Glutamatergic neuron (in vitro differentiated cells): Measurements from ENCODE around the gene EFNA2. TPM values are rescaled to one million over a fixed set of nuclear protein-coding genes. Genes with fewer than 3 reads are reported as not detected.

Source experiments
- DNase-seq: peaks from one replicate; pipeline ENCODE4 v3.0.0; 2022
- H3K27ac Mint-ChIP-seq: one replicate; pipeline ENCODE4 v1.8.0; 2020; ENCODE audit warnings: mild to moderate bottlenecking, mixed read lengths, inconsistent platforms; ENCODE audit not compliant: unreplicated experiment
- H3K27me3 Mint-ChIP-seq: one replicate; pipeline ENCODE4 v1.8.0; 2020; ENCODE audit warnings: mild to moderate bottlenecking, moderate library complexity, mixed read lengths, inconsistent platforms; ENCODE audit not compliant: unreplicated experiment
- H3K36me3 Mint-ChIP-seq: one replicate; pipeline ENCODE4 v1.8.0; 2020; ENCODE audit warnings: mild to moderate bottlenecking, mixed read lengths, inconsistent platforms; ENCODE audit not compliant: unreplicated experiment
- H3K4me1 Mint-ChIP-seq: one replicate; pipeline ENCODE4 v1.8.0; 2020; ENCODE audit warnings: mild to moderate bottlenecking, low read depth, mixed read lengths, inconsistent platforms; ENCODE audit not compliant: unreplicated experiment
- H3K4me3 Mint-ChIP-seq: one replicate; pipeline ENCODE4 v1.8.0; 2020; ENCODE audit warnings: mild to moderate bottlenecking, mixed read lengths, inconsistent platforms; ENCODE audit not compliant: unreplicated experiment
- H3K9me3 Mint-ChIP-seq: one replicate; pipeline ENCODE4 v1.8.0; 2020; ENCODE audit warnings: mild to moderate bottlenecking, moderate library complexity, mixed read lengths, inconsistent platforms; ENCODE audit not compliant: unreplicated experiment
- total RNA-seq: library from RNA; stranded (reverse); fragmentation: NEBNext Ultra II Directional; extraction: Animal tissue kit (Norgen Biotek cat#: 25700); gene quantifications from one replicate; pipeline ENCODE4 v1.2.1, GENCODE V29; 2021; ENCODE audit not compliant: unreplicated experiment
- TF ChIP-seq, protein P1 (sequence below): fragments of 200-600 bp; sonication (generic); IDR thresholded peaks from one replicate; pipeline ENCODE4 v1.5.0; 2021; ENCODE audit not compliant: partially characterized antibody, unreplicated experiment

The EFNA2 gene
- total RNA-seq, 1 donor from 2014 or later, result 61.4 TPM

DNA sequence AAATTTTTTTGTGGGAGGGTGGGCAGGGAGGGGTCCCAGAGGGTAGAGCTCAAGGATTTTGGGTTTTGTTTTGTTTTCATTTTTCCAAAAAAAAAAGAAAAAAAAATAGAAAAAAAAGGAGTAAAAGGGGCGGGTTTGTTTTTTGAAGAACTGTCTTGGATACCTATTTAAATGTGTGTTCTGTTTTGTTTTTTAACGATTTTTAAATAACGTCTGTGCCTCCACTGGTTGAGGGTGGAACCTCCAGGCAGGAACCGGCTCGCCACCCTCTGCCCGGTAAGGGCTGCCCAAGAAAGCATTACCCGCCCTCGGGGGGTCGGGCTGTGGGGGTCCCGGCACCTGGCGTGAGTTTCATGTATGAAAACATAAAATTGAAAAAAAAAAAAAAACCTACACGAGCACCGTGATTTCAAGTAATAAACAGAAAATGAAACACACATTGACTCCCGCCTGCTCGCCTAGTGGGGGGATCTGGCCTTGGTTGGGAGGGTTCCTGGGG, 26.9 kb upstream of the EFNA2 start:
- Mint-ChIP-seq H3K36me3 (no peaks in the 10 kb centered on the region), H3K4me3 (no peak overlapping the region), H3K27me3 (peaks cover 20% of the 10 kb centered on the region), H3K27ac (peak overlapping the region; percentile 64), H3K4me1 (peaks cover 24% of the 10 kb centered on the region), H3K9me3 (peaks cover 27% of the 10 kb centered on the region)
- TF ChIP-seq, protein P1, sequence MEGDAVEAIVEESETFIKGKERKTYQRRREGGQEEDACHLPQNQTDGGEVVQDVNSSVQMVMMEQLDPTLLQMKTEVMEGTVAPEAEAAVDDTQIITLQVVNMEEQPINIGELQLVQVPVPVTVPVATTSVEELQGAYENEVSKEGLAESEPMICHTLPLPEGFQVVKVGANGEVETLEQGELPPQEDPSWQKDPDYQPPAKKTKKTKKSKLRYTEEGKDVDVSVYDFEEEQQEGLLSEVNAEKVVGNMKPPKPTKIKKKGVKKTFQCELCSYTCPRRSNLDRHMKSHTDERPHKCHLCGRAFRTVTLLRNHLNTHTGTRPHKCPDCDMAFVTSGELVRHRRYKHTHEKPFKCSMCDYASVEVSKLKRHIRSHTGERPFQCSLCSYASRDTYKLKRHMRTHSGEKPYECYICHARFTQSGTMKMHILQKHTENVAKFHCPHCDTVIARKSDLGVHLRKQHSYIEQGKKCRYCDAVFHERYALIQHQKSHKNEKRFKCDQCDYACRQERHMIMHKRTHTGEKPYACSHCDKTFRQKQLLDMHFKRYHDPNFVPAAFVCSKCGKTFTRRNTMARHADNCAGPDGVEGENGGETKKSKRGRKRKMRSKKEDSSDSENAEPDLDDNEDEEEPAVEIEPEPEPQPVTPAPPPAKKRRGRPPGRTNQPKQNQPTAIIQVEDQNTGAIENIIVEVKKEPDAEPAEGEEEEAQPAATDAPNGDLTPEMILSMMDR, result no peak
- DNase-seq, result no peak

DNA sequence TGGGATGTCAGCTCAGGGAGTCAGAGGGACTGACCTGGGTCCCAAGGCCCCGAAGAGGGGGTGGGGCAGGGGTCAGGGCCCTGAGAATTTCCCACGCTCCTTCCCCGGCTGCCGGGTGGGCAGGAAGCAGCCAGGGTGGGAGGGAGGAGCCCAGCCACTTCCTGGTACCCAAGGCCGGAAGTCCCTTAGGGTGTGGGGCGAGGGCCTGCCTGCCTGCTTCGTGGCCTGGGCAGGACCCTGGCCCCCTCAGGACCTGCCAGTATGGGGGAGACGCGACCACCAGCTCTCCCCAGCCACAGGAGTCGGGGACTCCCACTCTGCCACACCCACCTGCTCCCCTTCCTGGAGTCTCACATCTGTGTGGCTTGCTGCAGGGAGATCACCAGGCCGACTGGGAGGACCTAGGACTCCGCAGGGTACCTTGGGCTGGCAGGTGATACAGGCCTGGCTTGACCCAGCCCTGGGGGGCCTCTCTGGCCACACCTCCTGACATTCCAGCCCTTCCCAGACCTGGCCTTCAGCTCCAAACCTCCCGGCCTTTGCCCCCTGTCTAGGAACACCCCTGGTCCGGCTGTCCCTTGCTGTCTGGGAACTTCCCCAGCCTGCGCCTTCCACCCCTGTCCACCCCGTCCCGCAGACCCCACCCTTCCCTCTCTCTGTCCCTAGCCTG, 26.3 kb upstream of the EFNA2 start:
- Mint-ChIP-seq H3K27me3 (peaks cover 22% of the 10 kb centered on the region), H3K27ac (no peak overlapping the region), H3K36me3 (no peaks in the 10 kb centered on the region), H3K4me3 (no peak overlapping the region), H3K4me1 (peaks cover 24% of the 10 kb centered on the region), H3K9me3 (peaks cover 29% of the 10 kb centered on the region)
- DNase-seq, result peak; percentile 68
- TF ChIP-seq, protein P1, result no peak

DNA sequence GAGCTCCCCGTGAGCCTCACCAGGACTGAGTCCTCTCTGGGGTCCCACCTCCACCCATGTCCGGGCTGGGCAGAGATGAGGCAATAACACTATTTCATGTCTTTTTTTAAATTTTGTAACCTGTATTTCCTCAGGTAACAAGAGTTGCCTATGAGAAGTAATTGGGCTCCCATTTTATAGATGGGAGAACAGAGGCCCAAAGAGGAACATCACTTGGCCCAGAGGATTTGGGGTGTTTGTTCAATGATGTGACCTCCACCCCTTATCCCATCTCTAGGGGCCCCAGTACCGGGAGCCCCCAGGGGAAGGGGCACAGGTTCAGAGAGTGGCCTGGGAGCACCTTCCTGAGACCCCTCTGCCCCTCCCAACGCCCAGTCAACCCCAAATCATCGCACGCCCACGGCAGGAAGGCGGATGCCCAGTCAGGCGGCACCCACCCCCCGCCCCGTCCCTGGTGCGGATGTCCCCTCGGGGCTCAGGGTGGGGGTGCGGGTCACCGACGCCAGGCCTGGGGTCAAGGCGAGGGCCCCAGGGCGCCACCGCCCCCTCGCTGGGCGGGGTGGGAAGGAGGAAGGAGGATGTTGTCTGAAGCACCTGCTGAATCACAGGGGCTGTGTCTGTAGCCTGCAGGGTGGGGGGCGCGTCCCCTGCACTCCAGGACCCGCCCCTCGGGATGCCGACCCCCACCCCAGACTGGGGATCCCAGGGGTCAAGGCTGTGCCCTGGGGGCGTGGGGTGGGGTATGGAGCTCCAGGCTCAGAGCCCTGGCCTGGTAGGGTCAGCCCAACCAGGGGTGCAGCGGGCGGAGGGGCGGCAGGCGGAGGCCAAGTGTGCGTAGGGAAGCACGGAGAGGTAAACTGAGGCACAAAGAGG, 25.6 kb upstream of the EFNA2 start:
- TF ChIP-seq, protein P1, result no peak
- H3K4me1 Mint-ChIP-seq, result peaks cover 25% of the 10 kb centered on the region
- DNase-seq, result no peak
- H3K27ac Mint-ChIP-seq, result no peak overlapping the region
- H3K9me3 Mint-ChIP-seq, result peaks cover 24% of the 10 kb centered on the region
- peak overlapping the region; percentile 49 for H3K4me3 Mint-ChIP-seq
- H3K36me3 Mint-ChIP-seq, result no peaks in the 10 kb centered on the region
- peaks cover 15% of the 10 kb centered on the region for H3K27me3 Mint-ChIP-seq

DNA sequence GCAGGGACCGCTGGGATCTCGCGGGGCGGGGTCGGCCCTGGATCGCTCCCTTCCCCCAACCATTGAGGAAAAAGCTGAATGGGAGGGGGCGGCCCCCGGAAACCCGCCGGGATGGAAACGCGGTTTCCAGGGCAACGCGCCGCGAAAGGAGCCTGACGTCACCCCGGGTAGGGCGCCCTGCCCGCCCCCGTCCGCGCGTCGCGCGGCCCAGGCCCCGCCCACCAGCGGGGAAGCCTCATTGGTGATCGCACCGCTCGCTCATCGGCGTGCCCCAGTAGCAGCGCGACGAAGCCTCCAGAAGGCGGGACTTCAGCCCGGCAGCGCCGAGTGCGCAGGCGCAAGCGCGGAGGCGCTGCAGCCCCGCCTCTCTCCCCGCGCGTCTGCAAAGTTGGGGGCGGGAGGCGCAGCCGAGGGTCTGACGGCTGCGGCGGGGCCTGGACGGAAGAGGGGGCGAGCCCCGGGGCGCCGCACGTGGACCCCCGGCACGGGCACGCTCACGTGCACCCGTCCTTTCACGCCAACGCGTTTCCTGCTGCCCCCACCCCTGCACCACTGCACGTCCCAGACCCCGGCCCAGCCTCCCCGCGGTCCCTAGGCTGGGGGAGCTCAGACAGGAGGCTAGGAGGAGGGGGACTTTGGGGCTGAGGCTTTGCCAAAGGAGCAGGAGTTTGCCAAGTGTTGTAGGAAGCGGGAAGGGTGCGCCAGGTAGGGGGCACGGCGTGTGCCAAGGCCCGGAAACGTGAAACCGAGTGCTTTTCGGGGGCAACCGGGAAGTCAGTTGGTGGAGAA, 24.7 kb upstream of the EFNA2 start:
- Mint-ChIP-seq H3K9me3 (peaks cover 22% of the 10 kb centered on the region), H3K27ac (no peak overlapping the region), H3K4me3 (peak overlapping the region; percentile 85), H3K27me3 (peaks cover 16% of the 10 kb centered on the region), H3K4me1 (peaks cover 30% of the 10 kb centered on the region), H3K36me3 (no peaks in the 10 kb centered on the region)
- TF ChIP-seq, protein P1, result no peak
- DNase-seq, result peak; percentile 97
